Measurements from ENCODE around the gene ZC3H7B.

DNA sequence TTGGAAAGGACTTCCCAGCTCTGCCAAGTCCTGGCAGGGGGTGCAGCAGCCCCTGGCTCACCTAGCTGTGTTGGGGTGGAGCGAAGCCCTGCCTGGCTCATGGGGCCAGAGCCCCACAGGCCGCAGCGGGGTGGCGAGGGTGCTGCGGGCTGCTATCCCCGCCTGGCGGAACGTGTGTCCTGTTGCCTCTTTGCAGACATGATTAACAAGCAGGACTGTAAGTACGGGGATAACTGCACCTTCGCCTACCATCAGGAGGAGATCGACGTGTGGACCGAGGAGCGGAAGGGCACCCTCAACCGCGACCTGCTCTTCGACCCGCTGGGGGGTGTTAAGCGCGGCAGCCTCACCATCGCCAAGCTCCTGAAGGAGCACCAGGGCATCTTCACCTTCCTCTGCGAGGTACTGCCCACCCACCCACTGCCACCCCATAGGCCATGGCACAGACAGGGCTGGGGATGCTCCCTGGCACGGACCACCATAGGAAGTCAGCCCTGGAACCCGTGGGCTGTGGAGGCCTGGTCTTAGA lies 44.5 kb downstream of the ZC3H7B start:
- no peak for TF ChIP-seq POLR2A (IDR thresholded peaks at IDR 0.05; ENCODE audit: borderline replicate concordance, extremely low read depth, insufficient read depth, insufficient read length)
- TF ChIP-seq, protein P1, sequence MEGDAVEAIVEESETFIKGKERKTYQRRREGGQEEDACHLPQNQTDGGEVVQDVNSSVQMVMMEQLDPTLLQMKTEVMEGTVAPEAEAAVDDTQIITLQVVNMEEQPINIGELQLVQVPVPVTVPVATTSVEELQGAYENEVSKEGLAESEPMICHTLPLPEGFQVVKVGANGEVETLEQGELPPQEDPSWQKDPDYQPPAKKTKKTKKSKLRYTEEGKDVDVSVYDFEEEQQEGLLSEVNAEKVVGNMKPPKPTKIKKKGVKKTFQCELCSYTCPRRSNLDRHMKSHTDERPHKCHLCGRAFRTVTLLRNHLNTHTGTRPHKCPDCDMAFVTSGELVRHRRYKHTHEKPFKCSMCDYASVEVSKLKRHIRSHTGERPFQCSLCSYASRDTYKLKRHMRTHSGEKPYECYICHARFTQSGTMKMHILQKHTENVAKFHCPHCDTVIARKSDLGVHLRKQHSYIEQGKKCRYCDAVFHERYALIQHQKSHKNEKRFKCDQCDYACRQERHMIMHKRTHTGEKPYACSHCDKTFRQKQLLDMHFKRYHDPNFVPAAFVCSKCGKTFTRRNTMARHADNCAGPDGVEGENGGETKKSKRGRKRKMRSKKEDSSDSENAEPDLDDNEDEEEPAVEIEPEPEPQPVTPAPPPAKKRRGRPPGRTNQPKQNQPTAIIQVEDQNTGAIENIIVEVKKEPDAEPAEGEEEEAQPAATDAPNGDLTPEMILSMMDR (IDR thresholded peaks at IDR 0.05 in 2 of 3, conservative IDR thresholded peaks at IDR 0.05 in 1 of 3; ENCODE audit: borderline replicate concordance in 1 of 3, insufficient read depth in 1 of 3, low read depth in 2 of 3, low read length in 2 of 3): no peak
- no peak for TF ChIP-seq POLR2AphosphoS5 (IDR thresholded peaks at IDR 0.05; ENCODE audit: low read depth, low read length)
- no peak for TF ChIP-seq SRF (IDR thresholded peaks at IDR 0.05; ENCODE audit: low read depth)
- TF ChIP-seq TCF7L2 (IDR thresholded peaks at IDR 0.05; ENCODE audit: borderline replicate concordance, extremely low read depth, insufficient read depth, insufficient read length): no peak
- no peak for TF ChIP-seq SP1 (IDR thresholded peaks at IDR 0.05; ENCODE audit: low read depth)
- TF ChIP-seq SIN3A (IDR thresholded peaks at IDR 0.05; ENCODE audit: low read depth): no peak
- no peak for TF ChIP-seq EZH2 (IDR thresholded peaks at IDR 0.05)
- no peak for TF ChIP-seq ZNF274 (IDR thresholded peaks at IDR 0.05; ENCODE audit: low read depth, low read length)
- no peak for TF ChIP-seq CEBPB (IDR thresholded peaks at IDR 0.05; ENCODE audit: low read depth)
- no peak for TF ChIP-seq EZH2phosphoT487 (IDR thresholded peaks at IDR 0.05; ENCODE audit: borderline replicate concordance)
- TF ChIP-seq ZFX (IDR thresholded peaks at IDR 0.05): no peak

Measured in HCT116 (cell line).